NB4 (cell line): ENCODE data around the gene EDAR.

Source experiments
- DNase-seq: peaks from one replicate; pipeline ENCODE4 v3.0.0; 2010; ENCODE audit warnings: low read depth
- H3K4me3 ChIP-seq: one replicate; pipeline ENCODE4 v1.5.1; 2011; ENCODE audit warnings: mild to moderate bottlenecking, low read depth, low read length, moderate library complexity
- CTCF ChIP-seq: IDR thresholded peaks from one replicate; pipeline ENCODE4 v1.5.1; 2012; ENCODE audit warnings: low read depth, low read length
- MAX ChIP-seq: IDR thresholded peaks from 2 replicates; pipeline ENCODE4 v1.6.1; 2011; ENCODE audit warnings: low read depth, low read length
- MYC ChIP-seq: IDR thresholded peaks from 2 replicates; pipeline ENCODE4 v1.6.1; 2011; ENCODE audit warnings: low read depth, low read length
- POLR2A ChIP-seq: IDR thresholded peaks from 2 replicates; pipeline ENCODE4 v1.6.1; 2011; ENCODE audit warnings: mild to moderate bottlenecking; ENCODE audit not compliant: insufficient read length; ENCODE audit errors: extremely low read depth

The EDAR gene

GRCh38 chr2:108936076-108936864 is 52.8 kb downstream of the EDAR start:
- no peak for TF ChIP-seq MAX
- no peak for TF ChIP-seq MYC
- TF ChIP-seq POLR2A: no peak
- no peak for TF ChIP-seq CTCF
- DNase-seq: no peak
- no peak overlapping the region for H3K4me3 ChIP-seq

GRCh38 chr2:108935271-108935741 is 53.7 kb downstream of the EDAR start:
- DNase-seq: no peak

GRCh38 chr2:108934583-108935245 is 54.3 kb downstream of the EDAR start:
- DNase-seq: no peak
- no peak overlapping the region for H3K4me3 ChIP-seq
- TF ChIP-seq POLR2A (no peak), MYC (no peak), MAX (no peak), CTCF (no peak)

More at GRCh38 chr2:108935271-108935741, 53.7 kb downstream of the EDAR start:
- H3K4me3 ChIP-seq: no peak overlapping the region
- TF ChIP-seq POLR2A (no peak), MAX (no peak), MYC (no peak), CTCF (no peak)

- no peak for DNase-seq
- H3K4me3 ChIP-seq: no peak overlapping the region
- TF ChIP-seq MAX (no peak), POLR2A (no peak), MYC (no peak), CTCF (no peak)
Observed at GRCh38 chr2:108934151-108934550, 54.9 kb downstream of the EDAR start.

GRCh38 chr2:108933691-108934117 is 55.3 kb downstream of the EDAR start:
- TF ChIP-seq POLR2A: no peak
- no peak for TF ChIP-seq MAX
- no peak for TF ChIP-seq CTCF
- TF ChIP-seq MYC: no peak
- H3K4me3 ChIP-seq: no peak overlapping the region
- DNase-seq: no peak
